ENCODE measurements around the gene CHST6.
A peak's percentile ranks its signal among the peaks of the same experiment; 100 is the strongest.
"Not testable (repeated sequence)": the region's sequence is repeated elsewhere in the genome, so short reads cannot be mapped to it uniquely, and the experiment has no call there.

The CHST6 gene

DNA sequence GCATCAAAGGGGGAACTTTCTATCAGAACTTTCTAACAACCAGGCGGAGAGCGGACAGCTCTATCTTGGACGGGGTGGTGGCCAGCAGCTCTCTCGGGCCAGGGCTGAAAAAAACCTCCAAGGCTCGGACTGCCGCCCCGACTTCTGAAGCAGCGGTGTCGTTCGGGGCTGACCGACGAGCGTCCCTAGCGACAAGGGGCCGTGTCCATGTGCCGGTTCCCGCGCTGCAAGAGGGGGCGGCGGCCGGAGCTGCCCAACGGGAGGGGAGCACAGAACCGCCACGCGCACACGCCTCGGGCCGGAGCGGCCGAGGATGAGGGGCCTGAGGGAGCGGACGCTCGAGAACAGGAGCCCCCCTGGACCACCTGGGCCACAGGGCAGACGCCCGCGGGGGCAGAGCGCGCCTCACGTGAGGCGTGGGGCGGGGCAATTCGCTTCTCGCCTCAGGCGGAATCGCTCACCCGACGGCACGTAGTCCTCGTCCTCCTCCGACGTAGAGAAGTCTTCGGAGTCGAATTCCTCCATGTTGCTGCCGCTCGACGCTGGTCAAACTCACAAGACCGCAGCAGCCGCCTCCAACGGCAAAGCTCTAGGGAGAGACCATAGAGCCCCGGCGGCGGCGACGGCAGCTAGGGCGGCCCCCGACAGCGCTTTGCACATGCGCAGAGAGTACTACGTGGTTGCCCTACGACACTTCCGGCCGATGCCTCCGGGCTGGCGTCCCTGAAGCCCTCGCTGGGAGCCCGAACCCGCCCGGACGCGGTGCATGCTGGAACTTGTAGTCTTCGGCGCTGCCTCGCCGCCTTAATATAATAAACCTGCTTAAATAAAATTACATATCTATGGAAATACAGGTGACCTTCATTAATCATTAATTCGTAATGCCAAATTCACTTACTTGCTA is 62.2 kb downstream of the CHST6 start, which contains the start of gene CFDP1:
CFDP1 (minus strand) TSS at position 676 of the 904 bp plus-strand sequence; CDS start at position 525, 151 bp downstream.
- DNase-seq: peak; percentile 73

DNA sequence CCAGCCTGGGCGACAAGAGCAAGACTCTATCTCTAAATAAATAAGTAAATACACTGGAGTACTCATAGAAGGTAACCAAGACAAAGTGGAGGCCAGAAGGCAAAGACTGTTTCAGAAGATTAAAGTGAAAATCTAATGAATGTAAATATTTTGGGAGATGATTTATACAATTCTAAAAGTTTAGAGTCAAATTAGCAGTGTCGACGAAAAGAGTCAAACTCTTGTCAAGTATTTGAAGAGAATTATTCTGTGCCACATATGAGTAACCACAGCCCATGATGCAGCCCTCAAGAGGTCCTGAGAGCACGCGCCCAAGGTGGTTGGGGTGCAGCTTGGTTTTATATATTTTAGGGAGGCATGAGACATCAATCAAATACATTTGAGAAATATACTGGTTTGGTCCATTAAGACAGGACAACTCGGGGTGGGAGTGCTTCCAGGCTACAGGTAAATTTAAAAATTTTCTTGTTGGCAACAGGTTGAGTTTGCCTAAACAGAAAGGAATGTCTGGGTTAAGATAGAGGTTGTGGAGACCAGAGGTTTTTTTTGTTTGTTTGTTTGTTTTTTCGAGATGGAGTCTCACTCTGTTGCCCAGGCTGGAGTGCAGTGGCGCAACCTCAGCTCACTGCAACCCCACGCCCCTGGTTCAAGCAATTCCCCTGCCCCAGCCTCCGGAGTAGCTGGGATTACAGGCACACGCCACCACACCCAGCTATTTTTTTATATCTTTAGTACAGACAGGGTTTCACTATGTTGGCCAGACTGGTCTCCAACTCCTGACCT is 65.4 kb downstream of the CHST6 start:
- no peak for DNase-seq

DNA sequence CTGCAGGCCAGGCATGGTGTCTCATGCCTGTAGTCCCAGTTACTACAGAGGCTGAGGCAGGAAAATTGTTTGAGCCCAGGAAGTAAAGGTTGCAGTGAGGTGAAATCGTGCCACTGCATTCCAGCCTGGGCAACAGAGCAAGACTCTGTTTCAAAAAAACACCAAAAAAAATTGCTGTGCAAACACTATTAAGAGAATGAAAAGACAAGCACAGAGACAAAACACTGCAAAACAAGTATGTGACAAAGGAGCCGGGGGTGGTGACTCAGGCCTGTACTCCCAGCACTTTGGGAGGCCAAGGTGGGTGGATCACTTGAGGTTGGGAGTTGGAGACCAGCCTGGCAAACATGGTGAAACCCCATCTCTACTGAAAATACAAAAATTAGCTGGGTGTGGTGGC is 68.7 kb downstream of the CHST6 start:
- not testable (repeated sequence) for DNase-seq

GRCh38 chr16:75424105-75424762 is 71.0 kb downstream of the CHST6 start:
- not testable (repeated sequence) for DNase-seq

DNA sequence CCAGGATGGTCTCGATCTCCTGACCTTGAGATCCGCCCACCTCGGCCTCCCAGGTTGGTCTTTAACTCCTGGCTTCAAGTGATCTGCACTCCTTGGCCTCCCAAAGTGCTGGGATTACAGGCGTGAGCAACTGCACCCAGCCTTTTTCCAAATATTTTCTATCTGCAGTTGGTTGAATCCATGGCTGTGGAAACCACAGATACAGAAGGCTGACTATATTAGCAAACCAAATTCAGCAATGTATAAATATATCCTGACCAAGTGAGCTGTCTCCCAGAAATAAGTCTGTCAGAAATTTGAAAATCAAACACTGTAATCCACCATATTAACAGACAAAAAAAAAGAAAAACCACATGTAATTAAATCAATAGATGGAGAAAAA is 71.5 kb downstream of the CHST6 start:
- DNase-seq: no peak
